H7 (cell line): ENCODE results near the gene C19orf85. TPM values are rescaled to one million over a fixed set of nuclear protein-coding genes. Genes with fewer than 3 reads are reported as not detected.

ENCODE experiments used
- DNase-seq: peaks from one replicate; pipeline ENCODE4 v3.0.0; 2012
- H3K27me3 ChIP-seq: 2 replicates; pipeline ENCODE4 v1.6.0; 2011; ENCODE audit warnings: mild to moderate bottlenecking, low read length; ENCODE audit not compliant: control insufficient read depth, insufficient read depth
- H3K36me3 ChIP-seq: replicated peaks from 2 replicates; pipeline ENCODE4 v1.5.1; 2011; ENCODE audit warnings: low read length; ENCODE audit not compliant: control insufficient read depth, insufficient read depth
- H3K4me3 ChIP-seq: 2 replicates; pipeline ENCODE4 v1.5.1; 2011; ENCODE audit warnings: low read depth, mild to moderate bottlenecking, control low read depth, low read length, moderate library complexity; ENCODE audit not compliant: insufficient read depth
- total RNA-seq: library from RNA; depleted of rRNA; stranded (reverse); fragments of >200 nt; shearing (Covaris generic); gene quantifications from 2 replicates; pipeline ENCODE4 v1.2.3, GENCODE V29; 2014

Gene C19orf85
- total RNA-seq, 1 experiment from 2014 or later: 3.7 TPM

DNA sequence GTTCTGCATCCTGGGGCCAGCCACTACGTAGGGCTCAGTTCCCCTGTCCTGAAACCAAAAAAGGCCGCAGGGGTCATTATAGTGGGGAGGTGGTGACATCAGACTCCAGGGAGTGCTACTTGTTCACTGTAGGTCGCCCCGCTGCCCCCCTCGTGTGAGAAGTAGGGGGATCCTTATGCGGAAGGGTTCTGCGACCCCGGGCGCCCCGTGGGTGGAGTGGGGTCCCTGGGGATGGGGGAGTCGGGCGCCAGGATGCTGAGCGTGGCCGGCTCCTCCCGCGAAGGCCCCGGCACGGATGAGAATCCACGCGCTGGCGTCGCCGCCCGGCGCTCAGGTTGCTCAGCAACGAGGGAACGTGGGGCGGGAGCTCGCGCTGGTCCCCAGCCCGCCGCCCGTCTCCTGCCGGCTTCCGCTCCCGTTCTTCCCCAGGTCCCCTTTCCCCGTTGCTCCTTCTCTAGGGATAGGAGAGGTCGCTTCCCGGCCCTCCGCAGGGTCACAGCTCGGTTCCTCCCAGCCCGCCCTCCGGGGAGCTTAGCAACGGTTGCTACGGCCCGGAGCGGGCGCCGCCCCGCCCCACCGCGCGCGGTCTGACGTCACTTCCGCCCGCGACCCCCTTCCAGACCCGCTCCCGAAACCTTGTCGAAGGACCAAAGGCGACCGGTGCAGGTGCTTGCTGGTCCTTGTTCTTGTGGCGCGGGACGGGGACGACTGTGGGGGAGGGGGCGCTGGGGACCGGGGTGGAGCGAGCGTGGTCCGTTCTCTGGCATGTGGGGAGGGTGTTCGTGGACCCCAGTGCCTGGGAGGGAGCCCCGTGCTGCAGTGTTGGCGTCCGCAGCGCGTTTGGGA is 20.3 kb upstream of the C19orf85 start, which contains the start of gene NAT14:
Gene NAT14, plus strand, starts transcription at position 596 of the 846 bp plus-strand sequence. CDS start 521 bp downstream, outside the sequence.
- no peaks in the 10 kb centered on the region for H3K36me3 ChIP-seq
- peak within 1 kb of the TSS; percentile 80 for H3K4me3 ChIP-seq
- peak; percentile 99 for DNase-seq
- no peaks in the 10 kb centered on the region for H3K27me3 ChIP-seq

DNA sequence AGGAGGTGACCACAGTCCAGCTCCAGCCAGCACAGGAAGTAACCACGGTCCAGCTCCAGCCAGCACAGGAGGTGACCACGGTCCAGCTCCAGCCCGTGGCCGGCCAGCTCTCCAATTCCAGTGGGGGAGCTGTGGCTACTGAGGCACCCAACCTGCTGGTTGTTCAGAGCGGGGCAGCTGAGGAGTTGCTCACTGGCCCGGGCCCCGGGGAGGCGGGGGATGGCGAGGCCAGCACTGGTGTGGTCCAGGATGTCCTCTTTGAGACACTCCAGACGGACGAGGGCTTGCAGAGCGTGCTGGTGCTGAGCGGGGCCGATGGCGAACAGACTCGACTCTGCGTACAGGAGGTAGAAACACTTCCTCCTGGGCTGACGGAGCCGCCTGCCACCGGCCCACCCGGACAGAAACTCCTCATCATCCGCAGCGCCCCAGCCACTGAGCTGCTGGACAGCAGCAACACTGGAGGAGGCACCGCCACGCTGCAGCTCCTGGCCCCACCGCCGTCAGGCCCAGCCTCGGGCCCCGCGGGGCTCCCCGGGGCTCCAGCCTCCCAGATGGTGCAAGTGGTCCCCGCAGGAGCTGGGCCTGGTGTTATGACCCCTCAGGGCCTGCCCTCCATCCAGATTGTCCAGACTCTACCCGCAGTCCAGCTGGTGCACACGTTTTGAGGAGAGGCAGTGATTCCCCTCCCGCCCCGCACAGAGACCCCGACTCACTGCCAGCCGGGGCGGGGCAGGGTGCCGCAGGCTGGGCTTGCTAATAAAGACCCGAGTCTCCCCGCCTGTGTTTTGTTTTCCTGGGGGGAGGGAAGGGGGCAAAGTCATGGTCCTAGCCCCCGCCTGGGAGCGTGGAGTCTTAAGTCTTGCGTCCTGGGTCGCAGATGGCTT is 19.4 kb upstream of the C19orf85 start:
- no peaks in the 10 kb centered on the region for H3K36me3 ChIP-seq
- peak overlapping the region; percentile 80 for H3K4me3 ChIP-seq
- H3K27me3 ChIP-seq: no peaks in the 10 kb centered on the region
- DNase-seq: peak; percentile 79

DNA sequence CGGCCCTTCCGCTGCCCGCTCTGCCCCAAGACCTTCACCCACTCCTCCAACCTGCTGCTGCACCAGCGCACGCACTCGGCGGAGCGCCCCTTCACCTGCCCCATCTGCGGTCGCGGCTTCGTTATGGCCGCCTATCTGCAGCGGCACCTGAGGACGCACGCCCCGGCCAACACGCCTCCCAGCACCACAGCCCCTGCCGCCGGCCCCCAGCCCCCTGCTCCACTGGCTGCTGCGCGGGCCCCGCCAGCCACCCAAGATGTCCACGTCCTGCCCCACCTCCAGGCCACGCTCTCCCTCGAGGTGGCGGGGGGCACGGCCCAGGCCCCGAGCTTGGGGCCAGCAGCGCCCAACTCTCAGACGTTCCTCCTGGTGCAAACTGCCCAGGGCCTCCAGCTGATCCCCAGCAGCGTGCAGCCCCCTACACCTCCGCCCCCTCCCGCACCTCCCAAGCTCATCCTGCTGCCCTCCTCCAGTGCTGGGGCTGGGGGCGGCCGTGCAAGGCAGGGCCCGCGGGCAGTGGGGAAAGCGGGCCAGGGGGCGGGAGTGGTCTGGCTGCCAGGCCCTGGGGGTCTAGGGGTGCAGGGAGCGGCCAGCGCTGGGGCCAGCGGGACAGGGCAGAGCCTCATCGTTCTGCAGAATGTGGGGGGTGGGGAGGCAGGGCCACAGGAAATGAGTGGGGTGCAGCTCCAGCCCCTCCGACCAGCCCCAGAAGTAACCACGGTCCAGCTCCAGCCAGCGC is 18.6 kb upstream of the C19orf85 start:
- Histone ChIP-seq H3K4me3 (no peak overlapping the region), H3K36me3 (no peaks in the 10 kb centered on the region), H3K27me3 (no peaks in the 10 kb centered on the region)
- DNase-seq: no peak

DNA sequence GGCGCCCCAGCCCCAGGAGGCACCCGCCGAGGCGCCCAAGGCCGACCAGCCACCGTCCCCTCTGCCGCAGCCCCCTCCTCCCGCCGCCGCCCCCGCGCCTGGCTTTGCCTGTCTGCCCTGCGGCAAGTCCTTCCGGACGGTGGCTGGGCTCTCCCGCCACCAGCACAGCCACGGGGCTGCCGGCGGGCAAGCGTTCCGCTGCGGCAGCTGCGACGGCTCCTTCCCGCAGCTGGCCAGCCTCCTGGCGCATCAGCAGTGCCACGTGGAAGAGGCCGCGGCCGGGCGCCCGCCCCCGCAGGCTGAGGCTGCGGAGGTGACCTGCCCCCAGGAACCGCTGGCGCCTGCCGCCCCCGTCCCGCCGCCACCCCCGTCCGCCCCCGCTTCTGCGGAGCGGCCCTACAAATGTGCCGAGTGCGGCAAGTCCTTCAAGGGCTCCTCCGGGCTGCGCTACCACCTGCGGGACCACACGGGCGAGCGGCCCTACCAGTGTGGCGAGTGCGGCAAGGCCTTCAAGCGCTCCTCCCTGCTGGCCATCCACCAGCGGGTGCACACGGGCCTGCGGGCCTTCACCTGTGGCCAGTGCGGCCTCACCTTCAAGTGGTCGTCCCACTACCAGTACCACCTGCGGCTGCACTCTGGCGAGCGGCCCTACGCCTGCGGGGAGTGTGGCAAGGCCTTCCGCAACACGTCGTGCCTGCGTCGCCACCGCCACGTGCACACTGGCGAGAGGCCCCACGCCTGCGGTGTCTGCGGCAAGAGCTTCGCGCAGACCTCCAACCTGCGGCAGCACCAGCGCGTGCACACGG is 17.8 kb upstream of the C19orf85 start:
- Histone ChIP-seq H3K27me3 (no peaks in the 10 kb centered on the region), H3K36me3 (no peaks in the 10 kb centered on the region), H3K4me3 (no peak overlapping the region; the same call in 1 of the 2 replicates)
- no peak for DNase-seq

DNA sequence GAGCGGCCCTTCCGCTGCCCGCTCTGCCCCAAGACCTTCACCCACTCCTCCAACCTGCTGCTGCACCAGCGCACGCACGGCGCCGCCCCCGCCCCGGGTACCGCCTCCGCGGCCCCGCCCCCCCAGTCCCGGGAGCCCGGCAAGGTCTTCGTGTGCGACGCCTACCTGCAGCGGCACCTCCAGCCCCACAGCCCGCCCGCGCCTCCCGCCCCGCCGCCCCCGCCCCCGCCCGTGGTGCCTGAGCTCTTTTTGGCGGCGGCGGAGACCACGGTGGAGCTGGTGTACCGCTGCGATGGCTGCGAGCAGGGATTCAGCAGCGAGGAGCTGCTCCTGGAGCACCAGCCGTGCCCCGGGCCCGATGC is 17.2 kb upstream of the C19orf85 start:
- H3K36me3 ChIP-seq: no peaks in the 10 kb centered on the region
- peak; percentile 94 for DNase-seq
- H3K27me3 ChIP-seq: no peaks in the 10 kb centered on the region
- no peak overlapping the region for H3K4me3 ChIP-seq

DNA sequence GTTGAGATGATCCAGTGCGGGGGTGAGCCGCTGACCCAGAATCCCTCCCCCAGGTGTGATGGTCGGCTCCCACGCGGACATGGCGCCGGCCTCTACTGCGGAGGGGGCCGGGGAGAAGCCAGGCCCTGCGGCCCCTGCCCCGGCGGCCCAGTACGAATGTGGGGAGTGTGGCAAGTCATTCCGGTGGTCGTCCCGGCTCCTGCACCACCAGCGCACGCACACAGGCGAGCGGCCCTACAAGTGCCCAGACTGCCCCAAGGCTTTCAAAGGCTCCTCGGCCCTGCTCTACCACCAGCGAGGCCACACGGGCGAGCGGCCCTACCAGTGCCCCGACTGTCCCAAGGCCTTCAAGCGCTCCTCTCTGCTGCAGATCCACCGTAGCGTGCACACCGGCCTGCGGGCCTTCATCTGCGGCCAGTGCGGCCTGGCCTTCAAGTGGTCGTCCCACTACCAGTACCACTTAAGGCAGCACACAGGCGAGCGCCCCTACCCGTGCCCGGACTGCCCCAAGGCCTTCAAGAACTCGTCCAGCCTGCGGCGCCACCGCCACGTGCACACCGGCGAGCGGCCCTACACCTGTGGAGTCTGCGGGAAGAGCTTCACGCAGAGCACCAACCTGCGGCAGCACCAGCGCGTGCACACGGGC is 16.7 kb upstream of the C19orf85 start:
- H3K36me3 ChIP-seq: no peaks in the 10 kb centered on the region
- H3K4me3 ChIP-seq: no peak overlapping the region
- no peaks in the 10 kb centered on the region for H3K27me3 ChIP-seq
- peak; percentile 77 for DNase-seq

DNA sequence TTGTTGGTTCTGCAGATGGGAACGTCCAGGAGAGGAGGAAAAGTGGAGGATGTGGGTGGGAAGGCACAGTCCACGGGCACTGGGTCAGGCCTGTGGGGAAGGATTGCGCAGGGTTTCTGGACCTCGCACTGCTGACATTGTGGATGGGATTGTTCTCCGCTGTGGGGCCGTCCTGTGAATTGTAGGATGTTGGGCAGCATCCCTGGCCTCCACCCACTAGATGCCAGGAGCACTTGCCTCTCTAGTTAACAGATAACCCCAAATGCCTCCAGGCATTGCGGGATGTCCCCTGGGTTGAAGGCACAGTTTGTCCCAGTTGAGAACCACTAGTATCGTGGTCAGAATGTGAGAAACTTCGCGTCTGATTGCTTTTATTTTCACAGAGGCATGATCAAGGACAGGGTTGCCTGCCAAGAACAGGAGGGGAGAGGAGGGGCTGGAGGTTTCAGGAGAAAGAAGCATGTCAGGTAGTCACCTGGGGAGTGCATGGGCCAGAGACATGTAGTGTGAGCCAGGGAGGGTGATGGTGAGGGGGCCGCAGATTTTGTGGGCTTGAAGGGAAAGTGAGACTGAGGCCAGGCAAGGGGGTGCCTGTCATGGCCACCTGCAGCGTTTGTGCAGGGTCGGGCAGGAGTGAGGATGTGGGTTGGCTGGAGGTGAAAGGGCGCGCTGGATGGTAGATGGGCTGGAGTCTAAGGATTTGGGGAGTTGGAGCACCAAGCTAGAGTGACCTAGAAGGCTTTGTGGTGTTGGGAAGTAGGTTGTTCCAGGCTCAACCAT is 15.1 kb upstream of the C19orf85 start:
- H3K27me3 ChIP-seq: no peaks in the 10 kb centered on the region
- H3K4me3 ChIP-seq: no peak overlapping the region
- H3K36me3 ChIP-seq: no peaks in the 10 kb centered on the region
- DNase-seq: no peak

DNA sequence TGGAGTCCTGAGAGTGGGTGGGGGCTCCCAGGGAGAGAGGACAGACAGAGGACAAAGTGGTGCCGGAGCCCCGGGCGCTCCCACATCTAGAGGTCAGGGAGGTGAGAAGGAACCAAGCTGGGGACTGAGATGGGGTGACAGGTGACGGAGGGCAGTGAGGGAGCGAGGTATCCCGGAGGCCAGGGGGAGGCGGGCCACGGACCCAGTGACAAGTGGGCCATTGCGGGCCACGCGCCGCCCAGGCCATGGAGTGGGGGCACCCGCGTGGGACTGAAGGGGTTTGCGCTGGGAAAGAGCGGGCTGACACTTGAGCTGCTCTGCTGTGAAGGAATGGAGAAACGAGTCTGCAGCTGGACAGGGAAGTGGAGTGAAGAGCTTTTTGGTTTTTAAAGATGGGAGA is 14.5 kb upstream of the C19orf85 start:
- Histone ChIP-seq H3K27me3 (no peaks in the 10 kb centered on the region), H3K36me3 (no peaks in the 10 kb centered on the region), H3K4me3 (no peak overlapping the region)
- no peak for DNase-seq

DNA sequence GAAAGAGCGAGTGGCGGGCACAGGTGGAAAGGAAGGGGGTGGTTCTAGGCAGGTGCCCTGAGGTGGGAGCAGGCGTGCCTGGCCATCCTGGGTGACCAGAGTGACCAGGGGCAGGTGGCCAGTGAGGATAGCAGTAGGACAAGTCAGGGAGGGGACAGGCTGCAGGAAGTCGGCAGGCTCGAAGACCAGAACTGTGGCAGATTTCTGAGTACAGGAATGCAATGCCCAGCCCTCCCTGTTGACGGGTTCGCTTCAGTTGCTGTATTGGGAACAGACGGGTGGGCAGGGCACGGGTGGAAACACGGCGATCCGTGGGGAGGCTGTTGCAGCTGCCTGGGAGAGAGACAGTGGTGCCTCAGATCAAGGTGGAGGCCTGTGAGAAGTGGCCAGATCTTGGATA is 13.8 kb upstream of the C19orf85 start:
- no peaks in the 10 kb centered on the region for H3K36me3 ChIP-seq
- H3K4me3 ChIP-seq: no peak overlapping the region
- DNase-seq: no peak
- H3K27me3 ChIP-seq: no peaks in the 10 kb centered on the region

DNA sequence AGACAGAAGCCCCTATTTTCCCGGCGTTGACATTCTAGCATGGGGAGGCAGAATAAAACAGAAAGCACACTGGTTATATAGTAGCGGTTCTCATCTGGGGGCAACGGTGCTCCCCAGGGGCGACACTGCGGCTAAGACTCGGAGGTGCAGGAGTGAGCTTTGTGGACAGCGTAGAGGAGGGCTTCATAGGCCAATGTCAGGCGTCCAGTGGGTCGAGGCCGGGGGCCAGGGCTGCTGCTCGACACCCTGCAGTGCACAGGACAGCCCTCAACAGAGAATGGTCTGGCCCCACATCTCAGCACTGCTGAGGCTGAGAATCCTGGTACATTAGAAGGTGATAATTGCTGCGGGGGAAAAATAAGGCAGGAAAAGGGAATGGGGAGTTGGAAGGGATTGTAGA is 13.4 kb upstream of the C19orf85 start:
- Histone ChIP-seq H3K4me3 (no peak overlapping the region), H3K36me3 (no peaks in the 10 kb centered on the region), H3K27me3 (no peaks in the 10 kb centered on the region)
- DNase-seq: no peak

DNA sequence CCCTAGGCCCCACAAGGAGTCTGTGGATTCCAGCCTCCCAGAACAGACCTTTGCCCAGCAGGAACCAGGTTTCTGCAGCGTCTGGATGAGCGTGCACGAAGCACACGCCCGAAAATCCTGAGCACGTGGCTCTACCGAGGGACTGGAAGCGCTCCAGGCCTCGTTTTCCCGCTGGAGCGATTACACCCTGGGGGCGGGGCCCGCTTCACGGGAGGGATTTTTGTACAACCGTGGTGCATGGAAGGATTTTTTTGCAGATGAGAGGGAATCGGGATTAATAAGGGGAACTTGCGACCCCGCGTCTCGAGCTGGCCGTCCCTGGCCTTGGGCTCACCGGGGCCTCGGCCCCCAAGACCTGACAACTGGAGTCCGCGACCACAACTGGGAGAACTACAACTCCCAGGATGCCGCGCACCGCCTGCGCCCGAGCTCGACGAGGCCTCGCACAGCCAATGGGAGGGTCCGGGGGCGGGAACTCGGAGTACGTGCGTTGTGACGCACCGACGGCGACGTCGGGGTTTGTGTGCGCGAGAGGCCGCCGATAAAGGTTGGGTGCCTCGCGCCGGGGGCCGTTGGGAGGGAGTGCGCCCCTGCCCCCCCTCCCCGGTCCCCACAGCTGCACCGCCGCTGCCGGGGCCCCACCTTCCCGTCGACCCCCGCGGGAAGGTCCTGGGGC is 11.7 kb upstream of the C19orf85 start, which contains the start of gene ZNF628:
Gene ZNF628, plus strand, starts transcription at position 518 of the 676 bp plus-strand sequence. CDS start 3,294 bp downstream, outside the sequence.
- no peaks in the 10 kb centered on the region for H3K27me3 ChIP-seq
- peak within 1 kb of the TSS; percentile 51 for H3K4me3 ChIP-seq
- H3K36me3 ChIP-seq: no peaks in the 10 kb centered on the region
- DNase-seq: peak; percentile 99
